ENCODE results near the gene CALHM6. TPM values are rescaled to one million over a fixed set of nuclear protein-coding genes. Genes with fewer than 3 reads are reported as not detected.
A peak's percentile ranks its signal among the peaks of the same experiment; 100 is the strongest.

The CALHM6 gene
- total RNA-seq (1 to 10 TPM; 6.7 to 8.5 TPM), polyA plus RNA-seq (ENCODE audit: insufficient read length in 2 of 2) (1 to 10 TPM; 7.0 to 9.0 TPM)
- long read RNA-seq, donor 1, partial matches to known transcripts, result 6 of 8 reads
- long read RNA-seq, donor 1, other reads (novel, unspliced or antisense), result 0 of 8 reads
- long read RNA-seq, donor 2, partial matches to known transcripts, result 5 of 5 reads
- long read RNA-seq, donor 2, other reads (novel, unspliced or antisense), result 0 of 5 reads
- long read RNA-seq, donor 3, result 0 reads
- long read RNA-seq, donor 4, partial matches to known transcripts, result 20 of 21 reads
- long read RNA-seq, donor 4, other reads (novel, unspliced or antisense), result 0 of 21 reads

DNA sequence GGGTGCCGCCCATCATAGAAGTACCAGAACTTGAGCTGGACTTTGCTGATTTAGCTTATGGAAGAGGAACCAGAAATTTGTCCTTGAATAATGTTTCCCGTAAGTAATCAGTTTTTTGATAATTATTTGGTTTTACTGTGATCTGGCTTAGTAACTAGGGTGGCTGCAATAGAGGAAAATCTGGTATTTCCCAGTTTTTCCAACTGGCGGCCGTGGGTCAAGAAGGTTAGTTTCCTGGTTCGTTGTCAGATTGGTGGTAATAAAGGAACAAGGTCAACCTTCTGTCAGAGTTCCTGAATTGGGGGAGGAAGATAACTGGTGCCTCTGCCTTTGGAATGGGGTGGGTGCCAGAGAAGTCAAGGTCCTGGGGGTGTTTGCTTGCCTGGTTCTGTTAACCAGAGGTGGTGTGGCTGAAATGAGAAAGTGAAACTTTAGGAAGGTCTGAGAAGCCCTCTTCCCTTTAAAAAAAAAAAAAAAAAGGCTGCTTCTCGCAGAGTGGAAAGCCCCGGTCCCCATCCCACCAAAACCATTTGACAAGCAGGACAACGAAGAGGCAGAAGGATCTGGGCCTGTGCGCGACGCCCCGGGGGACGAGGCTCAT is at the start of gene CALHM6:
CALHM6 (plus strand) TSS at position 45 of the 601 bp plus-strand sequence; CDS start at position 600, 555 bp downstream.
- Histone ChIP-seq H3K27ac (ENCODE audit: low read depth, low read length) (no peak within 1 kb of the TSS), H3K4me1 (ENCODE audit: control insufficient read depth, insufficient read depth, low read length) (peaks cover 10% of the 10 kb centered on the region), H3K27me3 (ENCODE audit: control insufficient read depth, insufficient read depth, low read length) (peaks cover 29% of the 10 kb centered on the region), H3K36me3 (ENCODE audit: control insufficient read depth, insufficient read depth, low read length) (no peaks in the 10 kb centered on the region), H3K4me3 (ENCODE audit: low read depth, low read length) (peak within 1 kb of the TSS; percentile 36), H3K9me3 (ENCODE audit: control insufficient read depth, insufficient read depth, low read length) (no peaks in the 10 kb centered on the region)
- no peak for DNase-seq (ENCODE audit: low read depth in 4 of 6, low spot score in 6 of 6)
- WGBS (ENCODE audit: insufficient coverage), result 45% methylated on average over 12 of the region's 13 CpGs

DNA sequence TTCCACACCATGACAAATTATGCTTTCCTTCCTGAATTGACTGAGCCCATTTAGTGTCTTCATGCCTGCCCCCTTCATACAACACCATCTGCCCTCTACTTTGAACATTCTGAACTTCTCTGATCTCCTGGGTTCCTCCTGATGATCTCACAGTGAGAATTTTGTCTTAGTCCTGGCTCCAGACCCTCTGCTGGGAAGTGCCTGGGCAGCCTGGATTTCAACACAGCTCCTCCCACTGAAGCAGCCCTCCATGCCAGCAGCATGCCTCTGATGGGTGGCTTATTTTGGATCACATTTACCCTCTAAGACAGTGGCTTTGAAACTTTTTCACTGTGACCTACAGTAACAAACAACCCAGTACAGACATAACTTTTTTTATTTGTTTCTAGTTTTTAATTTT is 48.9 kb upstream of the CALHM6 start:
- no peaks in the 10 kb centered on the region for H3K27me3 ChIP-seq (ENCODE audit: control insufficient read depth, insufficient read depth, low read length)
- no peak overlapping the region for H3K27ac ChIP-seq (ENCODE audit: low read depth, low read length)
- no peaks in the 10 kb centered on the region for H3K4me1 ChIP-seq (ENCODE audit: control insufficient read depth, insufficient read depth, low read length)
- H3K4me3 ChIP-seq (ENCODE audit: low read depth, low read length), result no peak overlapping the region
- H3K36me3 ChIP-seq (ENCODE audit: control insufficient read depth, insufficient read depth, low read length), result no peaks in the 10 kb centered on the region
- H3K9me3 ChIP-seq (ENCODE audit: control insufficient read depth, insufficient read depth, low read length), result no peaks in the 10 kb centered on the region
- DNase-seq (ENCODE audit: low read depth in 4 of 6, low spot score in 6 of 6), result peak in 1 of 6 donors; percentile 20

DNA sequence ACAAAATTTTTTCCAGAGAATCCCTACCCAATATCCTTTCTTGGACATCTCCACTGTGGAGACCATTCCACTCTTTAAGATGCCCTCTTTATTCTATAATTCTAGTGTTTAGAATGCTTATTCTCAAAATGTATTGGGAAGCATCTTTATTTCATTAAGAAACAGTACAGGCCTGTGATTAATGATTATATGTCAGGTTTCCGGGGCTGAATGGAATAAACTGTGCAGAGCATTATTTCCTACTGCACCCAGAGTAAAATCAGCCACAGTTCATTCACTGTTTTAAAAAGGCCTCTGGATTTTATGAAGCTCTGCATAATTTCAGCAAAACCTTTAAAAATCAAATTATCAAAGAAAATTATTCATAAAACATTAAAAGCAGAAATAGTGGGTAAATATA is 47.8 kb upstream of the CALHM6 start:
- H3K9me3 ChIP-seq (ENCODE audit: control insufficient read depth, insufficient read depth, low read length), result no peaks in the 10 kb centered on the region
- no peaks in the 10 kb centered on the region for H3K27me3 ChIP-seq (ENCODE audit: control insufficient read depth, insufficient read depth, low read length)
- no peaks in the 10 kb centered on the region for H3K36me3 ChIP-seq (ENCODE audit: control insufficient read depth, insufficient read depth, low read length)
- no peak for DNase-seq (ENCODE audit: low read depth in 4 of 6, low spot score in 6 of 6)
- no CpG with 5 or more reads among the region's 1 CpG for WGBS (ENCODE audit: insufficient coverage)
- no peak overlapping the region for H3K4me3 ChIP-seq (ENCODE audit: low read depth, low read length)
- no peak overlapping the region for H3K27ac ChIP-seq (ENCODE audit: low read depth, low read length)
- H3K4me1 ChIP-seq (ENCODE audit: control insufficient read depth, insufficient read depth, low read length), result no peaks in the 10 kb centered on the region

DNA sequence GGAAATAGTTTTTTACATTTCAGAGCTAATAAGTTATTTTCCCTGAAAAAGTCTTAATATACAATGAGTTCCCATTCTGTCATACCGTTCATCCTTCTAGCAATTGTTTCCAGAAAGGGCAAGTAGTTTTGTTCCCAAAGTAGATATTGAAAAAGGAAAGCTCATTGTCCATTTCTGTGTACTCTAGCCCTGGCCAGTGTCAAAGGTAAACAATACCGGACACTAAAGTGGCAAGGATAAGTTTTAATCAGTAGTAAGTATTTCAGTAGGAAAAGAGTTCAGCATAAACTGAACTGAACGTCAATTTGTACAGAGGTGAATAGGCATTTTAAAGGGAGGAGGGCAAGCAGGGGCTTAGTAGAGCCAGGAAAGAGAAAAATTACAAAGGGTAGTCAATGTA is 43.5 kb upstream of the CALHM6 start:
- no peaks in the 10 kb centered on the region for H3K4me1 ChIP-seq (ENCODE audit: control insufficient read depth, insufficient read depth, low read length)
- DNase-seq (ENCODE audit: low read depth in 4 of 6, low spot score in 6 of 6), result no peak
- H3K9me3 ChIP-seq (ENCODE audit: control insufficient read depth, insufficient read depth, low read length), result no peaks in the 10 kb centered on the region
- H3K36me3 ChIP-seq (ENCODE audit: control insufficient read depth, insufficient read depth, low read length), result no peaks in the 10 kb centered on the region
- WGBS (ENCODE audit: insufficient coverage), result 84% methylated on average over 2 of the region's 3 CpGs
- H3K27ac ChIP-seq (ENCODE audit: low read depth, low read length), result no peak overlapping the region
- no peak overlapping the region for H3K4me3 ChIP-seq (ENCODE audit: low read depth, low read length)
- no peaks in the 10 kb centered on the region for H3K27me3 ChIP-seq (ENCODE audit: control insufficient read depth, insufficient read depth, low read length)

DNA sequence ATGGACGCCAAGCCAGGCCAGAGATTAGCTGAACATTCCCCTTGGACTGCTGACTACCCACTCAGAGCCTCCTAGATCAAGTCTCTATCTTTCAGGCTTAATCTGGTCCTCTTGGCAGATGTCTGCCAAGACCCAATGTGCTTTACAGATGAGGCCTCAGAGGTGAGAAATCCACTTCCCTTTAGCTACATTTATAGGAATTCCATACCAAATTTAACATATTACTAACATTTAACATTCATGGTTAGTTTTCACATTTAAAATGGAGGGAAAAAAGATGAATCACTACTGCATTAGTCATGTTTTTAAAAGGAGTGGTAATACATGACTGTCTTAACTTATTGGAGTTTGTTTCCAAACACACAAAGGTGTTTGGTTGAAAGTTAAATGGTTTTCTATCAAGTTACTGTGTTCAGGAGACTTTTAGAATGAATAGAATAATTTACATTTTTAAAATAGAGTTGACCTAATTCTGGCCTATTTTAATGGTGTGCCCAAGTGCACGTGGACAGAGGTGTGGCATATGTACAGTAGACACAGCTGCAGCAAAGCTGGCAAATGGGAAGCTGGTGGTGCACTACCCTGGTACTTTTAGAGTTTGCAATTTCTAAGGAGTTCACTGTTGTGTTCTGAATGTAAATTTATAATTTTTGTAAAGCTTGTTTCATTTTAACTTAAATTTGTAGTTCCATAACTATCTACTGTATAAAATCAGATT is 41.9 kb upstream of the CALHM6 start:
- H3K4me1 ChIP-seq (ENCODE audit: control insufficient read depth, insufficient read depth, low read length), result no peaks in the 10 kb centered on the region
- no peaks in the 10 kb centered on the region for H3K9me3 ChIP-seq (ENCODE audit: control insufficient read depth, insufficient read depth, low read length)
- H3K27me3 ChIP-seq (ENCODE audit: control insufficient read depth, insufficient read depth, low read length), result no peaks in the 10 kb centered on the region
- no peak overlapping the region for H3K4me3 ChIP-seq (ENCODE audit: low read depth, low read length)
- no peak for DNase-seq (ENCODE audit: low read depth in 4 of 6, low spot score in 6 of 6)
- WGBS (ENCODE audit: insufficient coverage), result 82% methylated on average over 2 of the region's 2 CpGs
- no peak overlapping the region for H3K27ac ChIP-seq (ENCODE audit: low read depth, low read length)
- no peaks in the 10 kb centered on the region for H3K36me3 ChIP-seq (ENCODE audit: control insufficient read depth, insufficient read depth, low read length)

DNA sequence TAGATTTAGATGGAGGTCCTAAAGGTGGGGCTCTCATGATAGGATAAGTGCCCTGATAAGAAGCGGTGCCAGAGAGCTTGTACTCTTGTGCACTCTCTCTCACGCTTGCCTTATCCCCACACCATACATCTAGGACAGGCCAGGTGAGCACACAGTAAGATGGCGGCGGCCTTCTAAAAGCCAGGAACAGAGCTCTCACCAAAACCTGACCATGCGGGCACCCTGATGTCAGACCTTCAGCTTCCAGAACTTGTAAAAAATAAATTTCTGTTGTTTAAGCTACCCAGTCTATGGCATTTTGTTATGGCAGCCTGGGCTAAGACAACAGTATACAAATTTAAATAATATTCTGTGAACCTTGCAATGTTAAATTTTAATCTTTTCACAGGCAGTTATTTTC is 40.8 kb upstream of the CALHM6 start:
- no peak overlapping the region for H3K27ac ChIP-seq (ENCODE audit: low read depth, low read length)
- H3K4me1 ChIP-seq (ENCODE audit: control insufficient read depth, insufficient read depth, low read length), result no peaks in the 10 kb centered on the region
- no peaks in the 10 kb centered on the region for H3K9me3 ChIP-seq (ENCODE audit: control insufficient read depth, insufficient read depth, low read length)
- H3K36me3 ChIP-seq (ENCODE audit: control insufficient read depth, insufficient read depth, low read length), result no peaks in the 10 kb centered on the region
- no peaks in the 10 kb centered on the region for H3K27me3 ChIP-seq (ENCODE audit: control insufficient read depth, insufficient read depth, low read length)
- no peak overlapping the region for H3K4me3 ChIP-seq (ENCODE audit: low read depth, low read length)
- 96% methylated on average over 3 of the region's 5 CpGs for whole genome bisulfite sequencing (ENCODE audit: insufficient coverage)
- no peak for DNase-seq (ENCODE audit: low read depth in 4 of 6, low spot score in 6 of 6)

DNA sequence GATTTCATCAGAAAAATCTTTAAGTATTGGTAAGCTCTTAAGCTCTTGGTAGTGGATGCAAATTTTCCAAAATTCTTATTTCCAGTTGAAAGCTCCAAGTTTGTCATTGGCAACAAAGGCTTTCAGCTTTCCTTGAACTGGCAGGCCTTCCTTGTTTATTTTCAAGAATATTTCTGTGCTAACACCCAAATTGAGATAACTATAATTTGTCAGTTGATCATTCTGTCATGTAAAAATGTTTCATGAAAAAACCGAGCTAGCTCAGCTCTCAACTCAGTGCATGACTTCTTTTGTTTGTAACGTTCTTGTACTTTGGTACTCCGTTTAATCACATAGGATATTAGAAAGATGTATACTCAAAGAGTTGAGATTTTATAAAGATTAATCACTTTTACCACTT is 38.9 kb upstream of the CALHM6 start:
- Histone ChIP-seq H3K4me1 (ENCODE audit: control insufficient read depth, insufficient read depth, low read length) (no peaks in the 10 kb centered on the region), H3K27me3 (ENCODE audit: control insufficient read depth, insufficient read depth, low read length) (no peaks in the 10 kb centered on the region), H3K9me3 (ENCODE audit: control insufficient read depth, insufficient read depth, low read length) (no peaks in the 10 kb centered on the region), H3K27ac (ENCODE audit: low read depth, low read length) (no peak overlapping the region), H3K36me3 (ENCODE audit: control insufficient read depth, insufficient read depth, low read length) (no peaks in the 10 kb centered on the region), H3K4me3 (ENCODE audit: low read depth, low read length) (no peak overlapping the region)
- WGBS (ENCODE audit: insufficient coverage), result no CpG with 5 or more reads among the region's 3 CpGs
- DNase-seq (ENCODE audit: low read depth in 4 of 6, low spot score in 6 of 6), result no peak

DNA sequence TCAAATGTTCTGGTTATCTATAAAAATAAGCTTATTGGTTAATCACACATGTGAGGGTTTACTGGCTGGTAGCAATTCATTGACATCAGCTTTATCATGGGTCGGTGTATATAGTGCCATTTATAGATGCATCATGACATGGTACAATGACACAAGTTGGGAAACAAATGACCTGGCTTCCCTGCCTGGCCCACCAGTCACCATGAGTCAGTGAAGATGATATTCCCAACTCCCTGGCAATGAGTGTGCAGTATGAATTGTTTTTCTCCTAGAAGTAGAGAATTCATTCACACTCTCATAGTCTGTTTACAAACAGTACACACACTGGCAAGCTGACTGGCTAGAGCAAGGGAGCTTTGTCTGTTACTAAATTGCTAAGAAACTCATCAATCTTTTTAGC is 37.2 kb upstream of the CALHM6 start:
- no peaks in the 10 kb centered on the region for H3K9me3 ChIP-seq (ENCODE audit: control insufficient read depth, insufficient read depth, low read length)
- H3K4me3 ChIP-seq (ENCODE audit: low read depth, low read length), result no peak overlapping the region
- WGBS (ENCODE audit: insufficient coverage), result 86% methylated on average over 1 of the region's 1 CpG
- H3K4me1 ChIP-seq (ENCODE audit: control insufficient read depth, insufficient read depth, low read length), result no peaks in the 10 kb centered on the region
- DNase-seq (ENCODE audit: low read depth in 4 of 6, low spot score in 6 of 6), result no peak
- H3K27me3 ChIP-seq (ENCODE audit: control insufficient read depth, insufficient read depth, low read length), result no peaks in the 10 kb centered on the region
- H3K27ac ChIP-seq (ENCODE audit: low read depth, low read length), result no peak overlapping the region
- H3K36me3 ChIP-seq (ENCODE audit: control insufficient read depth, insufficient read depth, low read length), result no peaks in the 10 kb centered on the region

DNA sequence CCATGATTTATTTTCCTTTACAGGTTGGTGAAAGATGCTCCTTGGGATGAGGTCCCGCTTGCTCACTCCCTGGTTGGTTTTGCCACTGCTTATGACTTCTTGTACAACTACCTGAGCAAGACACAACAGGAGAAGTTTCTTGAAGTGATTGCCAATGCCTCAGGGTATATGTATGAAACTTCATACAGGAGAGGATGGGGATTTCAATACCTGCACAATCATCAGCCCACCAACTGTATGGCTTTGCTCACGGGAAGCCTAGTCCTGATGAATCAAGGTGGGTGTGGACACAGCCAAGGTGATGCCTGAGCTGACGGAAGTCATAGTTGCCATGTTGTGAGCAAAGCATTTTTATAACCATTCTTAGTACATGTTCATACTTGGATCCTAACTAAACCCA is 34.6 kb upstream of the CALHM6 start:
- 83% methylated on average over 1 of the region's 3 CpGs for WGBS (ENCODE audit: insufficient coverage)
- H3K4me1 ChIP-seq (ENCODE audit: control insufficient read depth, insufficient read depth, low read length), result no peaks in the 10 kb centered on the region
- H3K4me3 ChIP-seq (ENCODE audit: low read depth, low read length), result no peak overlapping the region

DNA sequence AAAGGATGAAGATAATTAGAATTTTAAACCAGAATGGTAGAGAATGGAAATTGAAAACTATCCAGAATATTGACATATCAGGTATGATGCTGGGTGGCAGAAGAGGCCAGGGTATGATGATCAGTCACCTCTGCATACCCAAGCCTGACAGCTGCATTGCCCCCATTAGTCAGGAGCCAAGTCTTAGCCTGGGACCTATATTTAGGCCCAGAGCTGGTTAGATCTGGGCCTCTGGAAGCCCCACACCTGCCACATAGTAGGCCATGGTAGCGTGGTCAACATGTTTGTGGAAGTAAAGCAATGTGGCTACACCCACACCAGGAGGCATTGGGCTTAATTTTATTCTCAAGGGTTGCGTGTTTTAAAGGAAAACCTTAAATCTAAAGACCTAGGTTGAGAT is 32.1 kb upstream of the CALHM6 start:
- Histone ChIP-seq H3K36me3 (ENCODE audit: control insufficient read depth, insufficient read depth, low read length) (no peaks in the 10 kb centered on the region), H3K4me1 (ENCODE audit: control insufficient read depth, insufficient read depth, low read length) (no peaks in the 10 kb centered on the region), H3K9me3 (ENCODE audit: control insufficient read depth, insufficient read depth, low read length) (no peaks in the 10 kb centered on the region), H3K27me3 (ENCODE audit: control insufficient read depth, insufficient read depth, low read length) (no peaks in the 10 kb centered on the region), H3K27ac (ENCODE audit: low read depth, low read length) (no peak overlapping the region), H3K4me3 (ENCODE audit: low read depth, low read length) (no peak overlapping the region)
- DNase-seq (ENCODE audit: low read depth in 4 of 6, low spot score in 6 of 6), result no peak
- no CpG with 5 or more reads among the region's 2 CpGs for WGBS (ENCODE audit: insufficient coverage)

More for the DNA sequence above, 34.6 kb upstream of the CALHM6 start:
- DNase-seq (ENCODE audit: low read depth in 4 of 6, low spot score in 6 of 6), result no peak
- Histone ChIP-seq H3K27ac (ENCODE audit: low read depth, low read length) (no peak overlapping the region), H3K27me3 (ENCODE audit: control insufficient read depth, insufficient read depth, low read length) (no peaks in the 10 kb centered on the region), H3K36me3 (ENCODE audit: control insufficient read depth, insufficient read depth, low read length) (no peaks in the 10 kb centered on the region), H3K9me3 (ENCODE audit: control insufficient read depth, insufficient read depth, low read length) (no peaks in the 10 kb centered on the region)
